Dendritic cell treated with granulocyte-macrophage colony-stimulating factor and Interleukin-4, amounts not matched to agents 40 ng/mL and 50 ng/mL, for 4 days (primary cell): ENCODE results near the gene PLA2G15.

Source experiments
- H3K27ac Mint-ChIP-seq: one replicate; pipeline ENCODE4 v1.8.0; 2022; ENCODE audit warnings: mild to moderate bottlenecking, mixed read lengths
- H3K27me3 Mint-ChIP-seq: one replicate; pipeline ENCODE4 v1.8.0; 2022; ENCODE audit warnings: mild to moderate bottlenecking, mixed read lengths
- H3K36me3 Mint-ChIP-seq: one replicate; pipeline ENCODE4 v1.8.0; 2022; ENCODE audit warnings: low read depth, mixed read lengths
- H3K4me1 Mint-ChIP-seq: one replicate; pipeline ENCODE4 v1.8.0; 2022; ENCODE audit warnings: low read depth, mixed read lengths
- H3K4me3 Mint-ChIP-seq: one replicate; pipeline ENCODE4 v1.8.0; 2022; ENCODE audit warnings: mild to moderate bottlenecking, moderate library complexity, mixed read lengths
- H3K9me3 Mint-ChIP-seq: one replicate; pipeline ENCODE4 v1.8.0; 2022; ENCODE audit warnings: mixed read lengths
- intact Hi-C: fragments of 100-400 bp; cut with micrococcal nuclease; formaldehyde crosslinking; loops from one replicate; pipeline ENCODE4 v1.15.0; 2022

Gene PLA2G15, protein sequence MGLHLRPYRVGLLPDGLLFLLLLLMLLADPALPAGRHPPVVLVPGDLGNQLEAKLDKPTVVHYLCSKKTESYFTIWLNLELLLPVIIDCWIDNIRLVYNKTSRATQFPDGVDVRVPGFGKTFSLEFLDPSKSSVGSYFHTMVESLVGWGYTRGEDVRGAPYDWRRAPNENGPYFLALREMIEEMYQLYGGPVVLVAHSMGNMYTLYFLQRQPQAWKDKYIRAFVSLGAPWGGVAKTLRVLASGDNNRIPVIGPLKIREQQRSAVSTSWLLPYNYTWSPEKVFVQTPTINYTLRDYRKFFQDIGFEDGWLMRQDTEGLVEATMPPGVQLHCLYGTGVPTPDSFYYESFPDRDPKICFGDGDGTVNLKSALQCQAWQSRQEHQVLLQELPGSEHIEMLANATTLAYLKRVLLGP

GRCh38 chr16:68244903-68245853 lies at the start of gene PLA2G15:
Gene PLA2G15 (plus strand): TSS chr16:68245373. CDS start chr16:68245427, 54 bp downstream.
- Mint-ChIP-seq H3K36me3 (peaks cover 34% of the 10 kb centered on the region), H3K27ac (peak within 1 kb of the TSS; percentile 88), H3K4me1 (peaks cover 64% of the 10 kb centered on the region), H3K27me3 (no peaks in the 10 kb centered on the region), H3K4me3 (peak within 1 kb of the TSS; percentile 95), H3K9me3 (no peaks in the 10 kb centered on the region)
- intact Hi-C loops = loop anchor here (1.0 to 5.0 kb wide), 2 partner anchors 8 to 67 kb away; partner anchors contain the start of genes PRMT7 and SLC7A6OS

GRCh38 chr16:68197250-68197649 lies 47.9 kb upstream of the PLA2G15 start:
- H3K9me3 Mint-ChIP-seq = no peaks in the 10 kb centered on the region
- H3K4me1 Mint-ChIP-seq = no peaks in the 10 kb centered on the region
- H3K27me3 Mint-ChIP-seq = no peaks in the 10 kb centered on the region
- H3K4me3 Mint-ChIP-seq = no peak overlapping the region
- intact Hi-C loops = no loop called here
- no peak overlapping the region for H3K27ac Mint-ChIP-seq
- H3K36me3 Mint-ChIP-seq = peaks cover 75% of the 10 kb centered on the region

DNA sequence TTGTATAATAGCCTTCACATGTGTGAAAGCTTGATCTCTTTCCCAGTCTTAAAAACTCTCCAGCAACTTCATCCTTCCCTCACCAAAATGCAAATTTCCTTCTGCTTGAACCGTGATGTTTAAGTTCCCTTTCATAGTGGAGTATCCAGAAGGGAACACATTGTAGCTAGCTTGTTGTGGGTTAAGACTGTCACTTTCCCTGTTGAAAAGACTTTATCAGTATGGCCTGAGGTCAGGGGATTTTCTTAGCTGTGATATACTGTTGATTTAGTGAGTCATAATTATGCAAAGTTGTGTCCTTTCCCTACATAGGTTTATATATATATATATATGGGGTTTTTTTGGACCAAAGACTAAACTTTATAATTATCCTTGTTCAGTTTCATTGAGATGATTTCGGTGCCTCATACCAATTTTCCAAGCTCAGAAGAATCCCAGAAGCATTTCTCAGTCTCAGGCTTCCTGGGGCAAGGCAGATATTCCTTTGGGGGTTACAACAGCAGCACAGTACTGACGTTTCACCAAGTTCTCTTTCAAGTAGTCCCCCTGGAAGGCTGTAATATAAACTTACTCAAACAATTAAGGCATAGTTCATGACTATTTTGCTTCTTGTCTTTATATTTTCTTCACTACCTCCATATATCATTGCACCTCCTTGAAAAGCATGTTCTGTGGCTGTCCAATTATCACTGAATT lies 44.9 kb upstream of the PLA2G15 start:
- Mint-ChIP-seq H3K36me3 (peaks cover 61% of the 10 kb centered on the region), H3K9me3 (no peaks in the 10 kb centered on the region), H3K27ac (no peak overlapping the region), H3K4me1 (no peaks in the 10 kb centered on the region), H3K27me3 (no peaks in the 10 kb centered on the region), H3K4me3 (no peak overlapping the region)
- intact Hi-C loops = no loop called here

- Mint-ChIP-seq H3K4me1 (no peaks in the 10 kb centered on the region), H3K36me3 (peaks cover 69% of the 10 kb centered on the region), H3K9me3 (no peaks in the 10 kb centered on the region), H3K27me3 (no peaks in the 10 kb centered on the region), H3K4me3 (no peak overlapping the region), H3K27ac (no peak overlapping the region)
- intact Hi-C loops = no loop called here
These were observed 43.1 kb upstream of the PLA2G15 start for GRCh38 chr16:68202091-68202519.

- H3K4me1 Mint-ChIP-seq = no peaks in the 10 kb centered on the region
These were observed 38.9 kb upstream of the PLA2G15 start for GRCh38 chr16:68206245-68206644.

DNA sequence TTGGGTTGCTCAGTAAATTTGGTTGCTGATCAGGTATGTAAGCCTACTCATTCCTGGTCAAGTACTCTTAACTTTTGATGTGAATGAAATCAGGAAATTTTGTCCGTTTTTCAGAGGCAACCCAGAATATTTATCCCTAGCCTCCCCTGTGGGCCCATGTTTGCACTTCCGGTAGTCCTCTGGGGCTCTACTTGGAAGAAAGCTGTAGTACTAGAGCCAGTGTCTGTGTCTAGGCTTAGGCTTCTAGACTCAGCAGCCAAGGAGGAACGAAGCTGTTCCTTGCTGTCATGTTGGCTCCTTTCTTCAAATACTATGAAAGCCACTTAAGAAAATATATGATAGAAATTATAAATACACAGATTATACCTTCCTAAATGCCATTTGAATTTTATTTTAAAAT lies 30.4 kb upstream of the PLA2G15 start:
- Mint-ChIP-seq H3K36me3 (peaks cover 55% of the 10 kb centered on the region), H3K27me3 (no peaks in the 10 kb centered on the region), H3K27ac (no peak overlapping the region), H3K9me3 (no peaks in the 10 kb centered on the region), H3K4me3 (no peak overlapping the region), H3K4me1 (peaks cover 21% of the 10 kb centered on the region)
- intact Hi-C loops = no loop called here

More at GRCh38 chr16:68206245-68206644, 38.9 kb upstream of the PLA2G15 start:
- intact Hi-C loops = no loop called here
- Mint-ChIP-seq H3K4me3 (no peak overlapping the region), H3K36me3 (peaks cover 54% of the 10 kb centered on the region), H3K27me3 (no peaks in the 10 kb centered on the region), H3K9me3 (no peaks in the 10 kb centered on the region), H3K27ac (no peak overlapping the region)

GRCh38 chr16:68215302-68215701 lies 29.9 kb upstream of the PLA2G15 start:
- Mint-ChIP-seq H3K36me3 (peaks cover 56% of the 10 kb centered on the region), H3K27ac (no peak overlapping the region), H3K4me3 (no peak overlapping the region), H3K9me3 (no peaks in the 10 kb centered on the region), H3K4me1 (peaks cover 21% of the 10 kb centered on the region), H3K27me3 (no peaks in the 10 kb centered on the region)
- intact Hi-C loops = no loop called here

DNA sequence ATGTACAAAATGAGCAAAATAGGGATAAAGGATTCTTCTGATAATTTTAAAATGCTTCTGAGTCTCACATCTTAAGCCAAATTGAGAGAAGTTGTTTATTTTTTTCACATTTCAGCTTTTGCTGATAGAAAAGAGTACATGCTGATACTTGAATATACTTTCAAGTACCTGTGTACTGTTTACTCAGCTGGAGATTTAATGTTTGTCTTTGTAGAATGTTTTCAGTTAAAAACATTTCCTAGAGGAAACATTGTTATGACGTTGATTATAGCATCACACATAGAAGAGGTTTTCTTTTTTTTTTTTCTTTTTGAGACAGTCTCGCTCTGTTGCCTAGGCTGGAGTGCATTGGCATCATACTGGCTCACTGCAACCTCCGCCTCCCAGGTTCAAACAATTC lies 28.9 kb upstream of the PLA2G15 start:
- Mint-ChIP-seq H3K27me3 (no peaks in the 10 kb centered on the region), H3K4me3 (no peak overlapping the region), H3K36me3 (peaks cover 57% of the 10 kb centered on the region), H3K9me3 (no peaks in the 10 kb centered on the region), H3K4me1 (peaks cover 21% of the 10 kb centered on the region), H3K27ac (no peak overlapping the region)
- intact Hi-C loops = no loop called here

DNA sequence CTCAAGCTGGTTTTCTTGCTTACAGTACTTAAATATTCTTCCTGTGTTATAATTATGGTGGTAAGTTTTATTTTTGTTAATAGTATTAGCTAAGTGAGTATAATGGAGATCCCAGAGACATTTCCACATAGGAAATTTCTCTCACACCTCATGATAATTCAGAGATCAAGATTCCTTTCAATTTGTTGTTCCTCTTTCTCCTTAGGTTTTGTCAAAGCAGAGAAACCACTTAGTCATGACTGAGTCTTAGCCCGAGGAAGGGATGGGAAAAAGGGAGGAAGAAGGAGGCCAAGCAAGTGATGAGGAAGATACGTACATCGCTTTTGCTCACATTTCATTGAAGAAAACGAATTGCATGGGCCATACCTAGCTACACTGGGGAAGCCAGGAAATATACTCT lies 27.7 kb upstream of the PLA2G15 start:
- intact Hi-C loops = no loop called here
- H3K27ac Mint-ChIP-seq = peak overlapping the region; percentile 41
- peaks cover 56% of the 10 kb centered on the region for H3K36me3 Mint-ChIP-seq
- peaks cover 21% of the 10 kb centered on the region for H3K4me1 Mint-ChIP-seq
- H3K4me3 Mint-ChIP-seq = no peak overlapping the region
- no peaks in the 10 kb centered on the region for H3K9me3 Mint-ChIP-seq
- H3K27me3 Mint-ChIP-seq = no peaks in the 10 kb centered on the region

GRCh38 chr16:68219725-68220351 lies 25.3 kb upstream of the PLA2G15 start:
- no peak overlapping the region for H3K27ac Mint-ChIP-seq

GRCh38 chr16:68223072-68223471 lies 22.1 kb upstream of the PLA2G15 start:
- Mint-ChIP-seq H3K36me3 (peaks cover 62% of the 10 kb centered on the region), H3K27me3 (no peaks in the 10 kb centered on the region), H3K9me3 (no peaks in the 10 kb centered on the region)

More at GRCh38 chr16:68219725-68220351, 25.3 kb upstream of the PLA2G15 start:
- H3K27me3 Mint-ChIP-seq = no peaks in the 10 kb centered on the region
- H3K9me3 Mint-ChIP-seq = no peaks in the 10 kb centered on the region
- intact Hi-C loops = loop anchor here (10.0 kb wide), 1 partner anchor 155 kb away; no protein-coding TSS in a partner anchor
- H3K36me3 Mint-ChIP-seq = peaks cover 52% of the 10 kb centered on the region
- peaks cover 21% of the 10 kb centered on the region for H3K4me1 Mint-ChIP-seq
- H3K4me3 Mint-ChIP-seq = no peak overlapping the region

DNA sequence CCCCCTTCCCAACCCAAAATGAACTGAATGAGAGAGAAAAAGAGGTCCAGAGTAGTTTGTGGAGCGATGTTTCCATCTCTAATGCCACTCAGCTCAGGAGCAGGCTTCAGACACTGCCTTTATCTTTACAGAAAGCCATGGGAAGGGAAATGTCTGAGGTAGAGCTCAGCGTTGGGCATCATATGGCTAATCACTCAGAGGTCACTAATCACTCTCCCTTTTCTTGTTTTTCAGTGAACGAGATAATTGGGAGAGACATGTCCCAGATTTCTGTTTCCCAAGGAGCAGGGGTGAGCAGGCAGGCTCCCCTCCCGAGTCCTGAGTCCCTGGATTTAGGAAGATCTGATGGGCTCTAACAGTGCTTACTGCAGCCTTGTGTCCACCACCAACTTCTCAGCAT lies 19.1 kb upstream of the PLA2G15 start:
- Mint-ChIP-seq H3K27ac (no peak overlapping the region), H3K27me3 (no peaks in the 10 kb centered on the region), H3K4me1 (peaks cover 14% of the 10 kb centered on the region), H3K36me3 (peaks cover 67% of the 10 kb centered on the region), H3K9me3 (no peaks in the 10 kb centered on the region), H3K4me3 (no peak overlapping the region)
- intact Hi-C loops = loop anchor here (10.0 kb wide), 1 partner anchor 161 kb away; no protein-coding TSS in a partner anchor

More at GRCh38 chr16:68223072-68223471, 22.1 kb upstream of the PLA2G15 start:
- intact Hi-C loops = loop anchor here (10.0 kb wide), 1 partner anchor 158 kb away; no protein-coding TSS in a partner anchor
- peaks cover 11% of the 10 kb centered on the region for H3K4me1 Mint-ChIP-seq
- H3K27ac Mint-ChIP-seq = no peak overlapping the region
- no peak overlapping the region for H3K4me3 Mint-ChIP-seq
